Measurements from ENCODE around the gene GNG4. TPM values are rescaled to one million over a fixed set of nuclear protein-coding genes. Genes with fewer than 3 reads are reported as not detected.

Gene GNG4
- total and polyA plus RNA-seq, 9 of the 15 experiments (the other 6 are each of a cell fraction or from before 2014, with no cell fraction given) = 0.06 to 0.58 (median 0.08) TPM; not detected in 4

DNA sequence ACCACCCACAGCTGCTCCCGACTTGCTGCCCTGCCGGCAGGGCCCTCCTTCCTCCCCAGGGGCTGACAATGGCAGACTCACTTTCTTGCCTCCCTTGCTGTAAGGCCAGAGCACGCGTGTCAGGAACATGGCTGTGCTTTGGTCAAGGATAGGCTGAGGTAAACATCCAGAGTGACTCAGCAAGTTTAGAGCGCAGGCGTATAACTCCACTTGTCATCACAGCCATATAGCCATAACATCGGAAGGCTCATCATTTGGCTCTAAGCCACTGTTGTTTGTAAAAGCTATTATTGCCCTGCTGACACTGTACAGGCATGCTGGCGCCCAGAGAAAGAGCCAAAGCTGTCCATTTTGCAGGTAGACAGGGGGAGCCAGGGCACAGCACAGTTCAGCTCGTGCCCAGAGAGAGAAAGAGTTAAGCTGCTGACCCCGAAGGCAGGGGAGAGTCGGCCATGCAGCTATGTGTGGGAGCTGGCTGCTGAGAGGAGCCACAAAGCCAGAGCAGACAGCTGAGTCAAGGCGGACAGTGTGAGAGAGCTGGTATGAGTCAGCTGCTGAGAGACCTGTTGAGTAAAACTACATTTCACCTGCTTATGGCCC, 60.6 kb downstream of the GNG4 start (continued):
- TF ChIP-seq, protein P1, sequence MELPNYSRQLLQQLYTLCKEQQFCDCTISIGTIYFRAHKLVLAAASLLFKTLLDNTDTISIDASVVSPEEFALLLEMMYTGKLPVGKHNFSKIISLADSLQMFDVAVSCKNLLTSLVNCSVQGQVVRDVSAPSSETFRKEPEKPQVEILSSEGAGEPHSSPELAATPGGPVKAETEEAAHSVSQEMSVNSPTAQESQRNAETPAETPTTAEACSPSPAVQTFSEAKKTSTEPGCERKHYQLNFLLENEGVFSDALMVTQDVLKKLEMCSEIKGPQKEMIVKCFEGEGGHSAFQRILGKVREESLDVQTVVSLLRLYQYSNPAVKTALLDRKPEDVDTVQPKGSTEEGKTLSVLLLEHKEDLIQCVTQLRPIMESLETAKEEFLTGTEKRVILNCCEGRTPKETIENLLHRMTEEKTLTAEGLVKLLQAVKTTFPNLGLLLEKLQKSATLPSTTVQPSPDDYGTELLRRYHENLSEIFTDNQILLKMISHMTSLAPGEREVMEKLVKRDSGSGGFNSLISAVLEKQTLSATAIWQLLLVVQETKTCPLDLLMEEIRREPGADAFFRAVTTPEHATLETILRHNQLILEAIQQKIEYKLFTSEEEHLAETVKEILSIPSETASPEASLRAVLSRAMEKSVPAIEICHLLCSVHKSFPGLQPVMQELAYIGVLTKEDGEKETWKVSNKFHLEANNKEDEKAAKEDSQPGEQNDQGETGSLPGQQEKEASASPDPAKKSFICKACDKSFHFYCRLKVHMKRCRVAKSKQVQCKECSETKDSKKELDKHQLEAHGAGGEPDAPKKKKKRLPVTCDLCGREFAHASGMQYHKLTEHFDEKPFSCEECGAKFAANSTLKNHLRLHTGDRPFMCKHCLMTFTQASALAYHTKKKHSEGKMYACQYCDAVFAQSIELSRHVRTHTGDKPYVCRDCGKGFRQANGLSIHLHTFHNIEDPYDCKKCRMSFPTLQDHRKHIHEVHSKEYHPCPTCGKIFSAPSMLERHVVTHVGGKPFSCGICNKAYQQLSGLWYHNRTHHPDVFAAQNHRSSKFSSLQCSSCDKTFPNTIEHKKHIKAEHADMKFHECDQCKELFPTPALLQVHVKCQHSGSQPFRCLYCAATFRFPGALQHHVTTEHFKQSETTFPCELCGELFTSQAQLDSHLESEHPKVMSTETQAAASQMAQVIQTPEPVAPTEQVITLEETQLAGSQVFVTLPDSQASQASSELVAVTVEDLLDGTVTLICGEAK (IDR thresholded peaks at IDR 0.05) = 0 out of 2 replicates have a peak, but pooled peaks have one; percentile 12
- TF ChIP-seq, protein P1 (CRISPR knock-in tag; IDR thresholded peaks at IDR 0.05) = no peak
- no peak for TF ChIP-seq SREBF1 (IDR thresholded peaks at IDR 0.05; ENCODE audit: borderline replicate concordance, low read depth, low read length)
- TF ChIP-seq TCF3 (CRISPR knock-in tag; IDR thresholded peaks at IDR 0.05) = no peak; the same call in 1 of the 2 replicates
- TF ChIP-seq, protein P2, sequence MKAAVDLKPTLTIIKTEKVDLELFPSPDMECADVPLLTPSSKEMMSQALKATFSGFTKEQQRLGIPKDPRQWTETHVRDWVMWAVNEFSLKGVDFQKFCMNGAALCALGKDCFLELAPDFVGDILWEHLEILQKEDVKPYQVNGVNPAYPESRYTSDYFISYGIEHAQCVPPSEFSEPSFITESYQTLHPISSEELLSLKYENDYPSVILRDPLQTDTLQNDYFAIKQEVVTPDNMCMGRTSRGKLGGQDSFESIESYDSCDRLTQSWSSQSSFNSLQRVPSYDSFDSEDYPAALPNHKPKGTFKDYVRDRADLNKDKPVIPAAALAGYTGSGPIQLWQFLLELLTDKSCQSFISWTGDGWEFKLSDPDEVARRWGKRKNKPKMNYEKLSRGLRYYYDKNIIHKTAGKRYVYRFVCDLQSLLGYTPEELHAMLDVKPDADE (conservative IDR thresholded peaks at IDR 0.05; ENCODE audit: control insufficient read depth, low read depth, low read length) = no peak
- TF ChIP-seq, protein P3, sequence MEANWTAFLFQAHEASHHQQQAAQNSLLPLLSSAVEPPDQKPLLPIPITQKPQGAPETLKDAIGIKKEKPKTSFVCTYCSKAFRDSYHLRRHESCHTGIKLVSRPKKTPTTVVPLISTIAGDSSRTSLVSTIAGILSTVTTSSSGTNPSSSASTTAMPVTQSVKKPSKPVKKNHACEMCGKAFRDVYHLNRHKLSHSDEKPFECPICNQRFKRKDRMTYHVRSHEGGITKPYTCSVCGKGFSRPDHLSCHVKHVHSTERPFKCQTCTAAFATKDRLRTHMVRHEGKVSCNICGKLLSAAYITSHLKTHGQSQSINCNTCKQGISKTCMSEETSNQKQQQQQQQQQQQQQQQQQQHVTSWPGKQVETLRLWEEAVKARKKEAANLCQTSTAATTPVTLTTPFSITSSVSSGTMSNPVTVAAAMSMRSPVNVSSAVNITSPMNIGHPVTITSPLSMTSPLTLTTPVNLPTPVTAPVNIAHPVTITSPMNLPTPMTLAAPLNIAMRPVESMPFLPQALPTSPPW (CRISPR knock-in tag; IDR thresholded peaks at IDR 0.05) = peak; percentile 67
- no peak for TF ChIP-seq PCBP1 (IDR thresholded peaks at IDR 0.05; ENCODE audit: low read depth, low read length, poor library complexity, severe bottlenecking)
- TF ChIP-seq, protein P4, sequence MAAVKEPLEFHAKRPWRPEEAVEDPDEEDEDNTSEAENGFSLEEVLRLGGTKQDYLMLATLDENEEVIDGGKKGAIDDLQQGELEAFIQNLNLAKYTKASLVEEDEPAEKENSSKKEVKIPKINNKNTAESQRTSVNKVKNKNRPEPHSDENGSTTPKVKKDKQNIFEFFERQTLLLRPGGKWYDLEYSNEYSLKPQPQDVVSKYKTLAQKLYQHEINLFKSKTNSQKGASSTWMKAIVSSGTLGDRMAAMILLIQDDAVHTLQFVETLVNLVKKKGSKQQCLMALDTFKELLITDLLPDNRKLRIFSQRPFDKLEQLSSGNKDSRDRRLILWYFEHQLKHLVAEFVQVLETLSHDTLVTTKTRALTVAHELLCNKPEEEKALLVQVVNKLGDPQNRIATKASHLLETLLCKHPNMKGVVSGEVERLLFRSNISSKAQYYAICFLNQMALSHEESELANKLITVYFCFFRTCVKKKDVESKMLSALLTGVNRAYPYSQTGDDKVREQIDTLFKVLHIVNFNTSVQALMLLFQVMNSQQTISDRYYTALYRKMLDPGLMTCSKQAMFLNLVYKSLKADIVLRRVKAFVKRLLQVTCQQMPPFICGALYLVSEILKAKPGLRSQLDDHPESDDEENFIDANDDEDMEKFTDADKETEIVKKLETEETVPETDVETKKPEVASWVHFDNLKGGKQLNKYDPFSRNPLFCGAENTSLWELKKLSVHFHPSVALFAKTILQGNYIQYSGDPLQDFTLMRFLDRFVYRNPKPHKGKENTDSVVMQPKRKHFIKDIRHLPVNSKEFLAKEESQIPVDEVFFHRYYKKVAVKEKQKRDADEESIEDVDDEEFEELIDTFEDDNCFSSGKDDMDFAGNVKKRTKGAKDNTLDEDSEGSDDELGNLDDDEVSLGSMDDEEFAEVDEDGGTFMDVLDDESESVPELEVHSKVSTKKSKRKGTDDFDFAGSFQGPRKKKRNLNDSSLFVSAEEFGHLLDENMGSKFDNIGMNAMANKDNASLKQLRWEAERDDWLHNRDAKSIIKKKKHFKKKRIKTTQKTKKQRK (IDR thresholded peaks at IDR 0.05; ENCODE audit: borderline replicate concordance, low read depth, low read length) = no peak
- peak; percentile 87; the same call in 1 of the 2 replicates for TF ChIP-seq ZNF212 (CRISPR knock-in tag; IDR thresholded peaks at IDR 0.05)

Measured in K562 (cell line).